ENCODE results near the gene PPP6R3.

- TF ChIP-seq, protein P1, sequence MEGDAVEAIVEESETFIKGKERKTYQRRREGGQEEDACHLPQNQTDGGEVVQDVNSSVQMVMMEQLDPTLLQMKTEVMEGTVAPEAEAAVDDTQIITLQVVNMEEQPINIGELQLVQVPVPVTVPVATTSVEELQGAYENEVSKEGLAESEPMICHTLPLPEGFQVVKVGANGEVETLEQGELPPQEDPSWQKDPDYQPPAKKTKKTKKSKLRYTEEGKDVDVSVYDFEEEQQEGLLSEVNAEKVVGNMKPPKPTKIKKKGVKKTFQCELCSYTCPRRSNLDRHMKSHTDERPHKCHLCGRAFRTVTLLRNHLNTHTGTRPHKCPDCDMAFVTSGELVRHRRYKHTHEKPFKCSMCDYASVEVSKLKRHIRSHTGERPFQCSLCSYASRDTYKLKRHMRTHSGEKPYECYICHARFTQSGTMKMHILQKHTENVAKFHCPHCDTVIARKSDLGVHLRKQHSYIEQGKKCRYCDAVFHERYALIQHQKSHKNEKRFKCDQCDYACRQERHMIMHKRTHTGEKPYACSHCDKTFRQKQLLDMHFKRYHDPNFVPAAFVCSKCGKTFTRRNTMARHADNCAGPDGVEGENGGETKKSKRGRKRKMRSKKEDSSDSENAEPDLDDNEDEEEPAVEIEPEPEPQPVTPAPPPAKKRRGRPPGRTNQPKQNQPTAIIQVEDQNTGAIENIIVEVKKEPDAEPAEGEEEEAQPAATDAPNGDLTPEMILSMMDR (IDR thresholded peaks at IDR 0.05) = no peak
- TF ChIP-seq POLR2A (IDR thresholded peaks at IDR 0.05) (no peak), EP300 (IDR thresholded peaks at IDR 0.05) (no peak), POLR2AphosphoS5 (IDR thresholded peaks at IDR 0.05) (no peak)
Measured at GRCh38 chr11:68436162-68436888, 24.2 kb upstream of the PPP6R3 start.

Measured in stomach (tissue), 4 donors.